OCI-LY1 (cell line): Measurements from ENCODE around the gene VPS36.

Source experiments
- CTCF ChIP-seq: fragments of 200-600 bp; sonication (generic), shearing (Covaris generic); IDR thresholded peaks from 2 replicates; pipeline ENCODE4 v1.5.1; 2017; ENCODE audit warnings: mild to moderate bottlenecking, antibody characterized with exemption, low read length, moderate library complexity, mixed read lengths
- EZH2 ChIP-seq: fragments of 200-600 bp; sonication (generic), shearing (Covaris generic); IDR thresholded peaks from 2 replicates; pipeline ENCODE4 v1.8.0; 2017; ENCODE audit warnings: borderline replicate concordance, mixed run types, mild to moderate bottlenecking, antibody characterized with exemption, low read length, moderate library complexity, mixed read lengths

DNA sequence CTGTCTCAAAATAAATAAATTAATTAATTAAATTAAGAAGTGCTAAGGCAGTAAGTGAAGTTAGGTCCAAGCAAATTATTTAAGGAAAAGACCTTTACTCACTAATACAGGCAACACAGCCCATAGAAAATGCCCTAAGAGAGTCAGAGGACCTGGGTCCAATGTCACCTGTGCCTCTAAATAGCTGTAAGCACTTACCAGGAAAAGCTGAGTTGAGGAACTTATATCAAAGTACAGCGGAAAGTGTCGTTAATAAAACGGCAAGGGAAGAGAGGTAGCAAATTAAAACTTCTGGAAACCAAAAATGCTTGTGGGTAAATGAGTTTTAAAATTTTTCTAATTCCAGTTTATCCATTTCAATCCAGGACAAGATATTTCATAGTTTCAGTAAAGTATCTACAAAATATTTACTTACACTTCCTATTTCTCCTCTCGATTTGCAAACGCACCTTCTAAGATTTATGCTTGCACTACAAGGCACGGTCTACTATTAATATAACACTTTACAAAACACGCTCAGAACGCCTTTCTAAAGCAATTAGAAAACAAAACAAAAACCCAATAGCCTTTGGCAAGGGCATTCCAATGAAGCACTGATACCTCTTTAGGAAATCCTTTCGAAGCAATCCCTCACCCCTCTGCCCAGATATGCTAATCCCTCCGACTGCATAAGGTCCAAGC lies 963 bp downstream of the VPS36 start:
- TF ChIP-seq EZH2 (no peak), CTCF (no peak)
